ENCODE data around the gene LELP1. TPM values are rescaled to one million over a fixed set of nuclear protein-coding genes. Genes with fewer than 3 reads are reported as not detected.
"Not testable (repeated sequence)": the region's sequence is repeated elsewhere in the genome, so short reads cannot be mapped to it uniquely, and the experiment has no call there.

Gene LELP1
- total and polyA plus RNA-seq, 7 experiments from 2014 or later = not detected

GRCh38 chr1:153212201-153212600, 9.0 kb downstream of the LELP1 start:
- no peak for ATAC-seq
- ChIA-PET CTCF (no interaction called here), POLR2A (no interaction called here)
- Histone ChIP-seq H3K4me3 (ENCODE audit: low read length) (no peak overlapping the region), H3K27me3 (ENCODE audit: control insufficient read depth in 2 of 2, insufficient read depth in 2 of 2, low read length in 2 of 2) (no peaks in the 10 kb centered on the region), H3K36me3 (ENCODE audit: control insufficient read depth in 2 of 3, insufficient read depth in 3 of 3, low read length in 3 of 3) (no peaks in the 10 kb centered on the region), H3K9me3 (ENCODE audit: control insufficient read depth in 2 of 3, low read length in 3 of 3) (no peaks in the 10 kb centered on the region), H3K4me1 (ENCODE audit: control insufficient read depth in 2 of 2, insufficient read depth in 2 of 2, low read length in 2 of 2) (no peaks in the 10 kb centered on the region), H3K27ac (ENCODE audit: low read depth, low read length) (no peak overlapping the region)
- intact Hi-C loops (cut with micrococcal nuclease) = no loop called here
- peaks cover 0 to 5% (median 0%) of the 10 kb centered on the region in 11 donors for H3K9me3 Mint-ChIP-seq
- DNase-seq = no peak
- H3K27ac Mint-ChIP-seq = no peak overlapping the region
- H3K4me1 Mint-ChIP-seq = peaks cover 0 to 6% (median 5%) of the 10 kb centered on the region in 7 donors
- H3K27me3 Mint-ChIP-seq = peaks cover 9 to 50% (median 35%) of the 10 kb centered on the region in 5 donors
- H3K36me3 Mint-ChIP-seq = no peaks in the 10 kb centered on the region
- H3K4me3 Mint-ChIP-seq = no peak overlapping the region

- Histone ChIP-seq H3K27ac (ENCODE audit: low read depth, low read length) (no peak overlapping the region), H3K4me3 (ENCODE audit: low read length) (no peak overlapping the region), H3K27me3 (ENCODE audit: control insufficient read depth in 2 of 2, insufficient read depth in 2 of 2, low read length in 2 of 2) (no peaks in the 10 kb centered on the region), H3K9me3 (ENCODE audit: control insufficient read depth in 2 of 3, low read length in 3 of 3) (no peaks in the 10 kb centered on the region), H3K4me1 (ENCODE audit: control insufficient read depth in 2 of 2, insufficient read depth in 2 of 2, low read length in 2 of 2) (no peaks in the 10 kb centered on the region), H3K36me3 (ENCODE audit: control insufficient read depth in 2 of 3, insufficient read depth in 3 of 3, low read length in 3 of 3) (no peaks in the 10 kb centered on the region)
- Mint-ChIP-seq H3K36me3 (no peaks in the 10 kb centered on the region), H3K27me3 (peaks cover 14 to 48% (median 27%) of the 10 kb centered on the region in 5 donors), H3K4me3 (no peak overlapping the region), H3K9me3 (peaks cover 0 to 5% (median 0%) of the 10 kb centered on the region in 11 donors), H3K27ac (no peak overlapping the region), H3K4me1 (peaks cover 0 to 6% (median 5%) of the 10 kb centered on the region in 7 donors)
- DNase-seq (no peak), ATAC-seq (no peak)
- POLR2A ChIA-PET = no interaction called here
- CTCF ChIA-PET = no interaction called here
- intact Hi-C loops (cut with micrococcal nuclease) = no loop called here
Observed at GRCh38 chr1:153213519-153213918, 10.3 kb downstream of the LELP1 start.

GRCh38 chr1:153217212-153217611, 14.0 kb downstream of the LELP1 start, which contains the start of gene PRR9:
Gene PRR9 (plus strand): TSS chr1:153217584. CDS start chr1:153218145, 561 bp downstream.
- ATAC-seq (no peak), DNase-seq (no peak)
- Mint-ChIP-seq H3K4me1 (peaks cover 0 to 6% (median 5%) of the 10 kb centered on the region in 7 donors), H3K9me3 (peaks cover 0 to 2% (median 0%) of the 10 kb centered on the region in 11 donors), H3K27me3 (peaks cover 14 to 39% (median 23%) of the 10 kb centered on the region in 5 donors), H3K4me3 (no peak within 1 kb of the TSS), H3K36me3 (no peaks in the 10 kb centered on the region), H3K27ac (peak within 1 kb of the TSS in 1 of 9 donors; percentile 83)
- Histone ChIP-seq H3K27me3 (ENCODE audit: control insufficient read depth in 2 of 2, insufficient read depth in 2 of 2, low read length in 2 of 2) (no peaks in the 10 kb centered on the region), H3K4me3 (ENCODE audit: low read length) (no peak within 1 kb of the TSS), H3K36me3 (ENCODE audit: control insufficient read depth in 2 of 3, insufficient read depth in 3 of 3, low read length in 3 of 3) (no peaks in the 10 kb centered on the region), H3K9me3 (ENCODE audit: control insufficient read depth in 2 of 3, low read length in 3 of 3) (no peaks in the 10 kb centered on the region), H3K4me1 (ENCODE audit: control insufficient read depth in 2 of 2, insufficient read depth in 2 of 2, low read length in 2 of 2) (no peaks in the 10 kb centered on the region), H3K27ac (ENCODE audit: low read depth, low read length) (no peak within 1 kb of the TSS)
- ChIA-PET POLR2A (no interaction called here), CTCF (no interaction called here)
- intact Hi-C loops (cut with micrococcal nuclease) = no loop called here

DNA sequence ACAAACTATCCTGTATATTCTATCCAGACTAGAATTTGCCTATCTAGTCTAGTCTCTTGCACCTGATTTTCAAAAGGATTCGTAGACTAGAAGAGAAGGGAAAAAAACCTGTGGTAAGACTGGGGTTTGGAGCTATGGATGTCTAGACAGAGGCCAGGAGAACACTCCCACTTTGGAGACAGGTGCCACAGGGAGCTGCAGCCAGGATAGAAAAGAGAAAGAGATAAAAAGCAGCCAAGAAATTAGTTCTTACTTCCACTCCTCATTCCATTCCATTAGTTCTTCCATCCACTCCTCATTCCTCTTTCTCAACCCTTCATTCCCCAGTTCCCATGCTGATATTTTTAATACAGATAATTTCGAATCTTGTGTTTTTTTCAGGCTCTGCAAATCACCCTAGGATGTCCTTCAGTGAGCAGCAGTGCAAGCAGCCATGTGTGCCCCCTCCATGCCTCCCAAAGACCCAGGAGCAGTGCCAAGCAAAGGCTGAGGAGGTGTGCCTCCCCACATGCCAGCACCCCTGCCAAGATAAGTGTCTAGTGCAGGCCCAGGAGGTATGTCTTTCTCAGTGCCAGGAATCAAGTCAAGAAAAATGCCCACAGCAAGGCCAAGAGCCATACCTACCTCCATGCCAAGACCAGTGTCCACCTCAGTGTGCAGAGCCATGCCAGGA, 14.7 kb downstream of the LELP1 start:
- CTCF ChIA-PET = no interaction called here
- intact Hi-C loops (cut with micrococcal nuclease) = no loop called here

DNA sequence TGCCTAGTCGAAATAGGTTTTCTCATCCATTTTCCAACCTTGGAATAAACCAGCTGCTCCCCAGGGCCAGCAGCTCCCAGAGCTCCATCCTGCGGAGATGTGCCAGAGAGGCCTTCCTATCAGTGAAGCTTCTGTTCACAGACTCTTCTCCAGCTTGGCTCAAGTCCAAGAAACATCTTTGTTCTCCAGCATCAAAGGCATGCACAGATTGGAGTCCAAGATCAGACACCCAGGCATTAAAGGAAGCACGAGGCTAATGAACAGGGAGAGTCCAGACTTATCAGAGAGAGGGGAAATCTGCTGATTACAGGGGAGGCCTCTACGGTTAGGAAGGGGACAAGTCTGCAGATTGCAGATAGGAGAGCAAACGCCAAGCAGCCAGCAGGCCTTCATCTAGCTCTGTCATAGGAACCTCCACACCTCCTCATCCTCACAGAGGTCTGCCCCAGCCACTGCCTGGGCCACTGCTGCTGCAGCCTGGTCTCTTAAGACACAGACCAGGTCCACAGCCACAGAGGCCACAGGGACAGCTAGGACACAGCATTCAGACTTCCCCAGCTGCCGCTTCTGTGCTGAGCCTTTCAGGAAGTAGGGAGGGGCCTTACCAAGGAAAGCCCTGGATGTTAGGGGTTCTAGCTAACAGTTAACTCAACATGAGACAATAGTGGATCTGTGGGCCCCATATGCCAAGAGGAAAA, 17.5 kb downstream of the LELP1 start:
- H3K36me3 ChIP-seq (ENCODE audit: control insufficient read depth in 2 of 3, insufficient read depth in 3 of 3, low read length in 3 of 3) = no peaks in the 10 kb centered on the region
- no peak overlapping the region for H3K4me3 ChIP-seq (ENCODE audit: low read length)
- intact Hi-C loops (cut with micrococcal nuclease) = no loop called here
- peaks cover 0 to 4% of the 10 kb centered on the region in 2 donors for H3K27me3 ChIP-seq (ENCODE audit: control insufficient read depth in 2 of 2, insufficient read depth in 2 of 2, low read length in 2 of 2)
- ATAC-seq (no peak), DNase-seq (no peak)
- ChIA-PET POLR2A (no interaction called here), CTCF (interaction anchor here (1.4 to 1.7 kb wide), 2 partner anchors 10 kb away, joined by 3 to 8 read pairs; no protein-coding TSS in a partner anchor)
- Mint-ChIP-seq H3K27me3 (peaks cover 12 to 25% (median 17%) of the 10 kb centered on the region in 5 donors), H3K4me1 (peaks cover 0 to 10% (median 5%) of the 10 kb centered on the region in 7 donors), H3K36me3 (no peaks in the 10 kb centered on the region), H3K27ac (no peak overlapping the region), H3K9me3 (peaks cover 0 to 2% (median 0%) of the 10 kb centered on the region in 11 donors), H3K4me3 (no peak overlapping the region)
- H3K27ac ChIP-seq (ENCODE audit: low read depth, low read length) = no peak overlapping the region
- no peaks in the 10 kb centered on the region for H3K4me1 ChIP-seq (ENCODE audit: control insufficient read depth in 2 of 2, insufficient read depth in 2 of 2, low read length in 2 of 2)
- no peaks in the 10 kb centered on the region for H3K9me3 ChIP-seq (ENCODE audit: control insufficient read depth in 2 of 3, low read length in 3 of 3)

More for the DNA sequence above, 14.7 kb downstream of the LELP1 start:
- Histone ChIP-seq H3K4me1 (ENCODE audit: control insufficient read depth in 2 of 2, insufficient read depth in 2 of 2, low read length in 2 of 2) (no peaks in the 10 kb centered on the region), H3K36me3 (ENCODE audit: control insufficient read depth in 2 of 3, insufficient read depth in 3 of 3, low read length in 3 of 3) (no peaks in the 10 kb centered on the region), H3K27me3 (ENCODE audit: control insufficient read depth in 2 of 2, insufficient read depth in 2 of 2, low read length in 2 of 2) (no peaks in the 10 kb centered on the region), H3K27ac (ENCODE audit: low read depth, low read length) (no peak overlapping the region), H3K4me3 (ENCODE audit: low read length) (no peak overlapping the region), H3K9me3 (ENCODE audit: control insufficient read depth in 2 of 3, low read length in 3 of 3) (no peaks in the 10 kb centered on the region)
- Mint-ChIP-seq H3K27ac (peak overlapping the region in 1 of 9 donors; percentile 83), H3K27me3 (peaks cover 12 to 35% (median 18%) of the 10 kb centered on the region in 5 donors), H3K36me3 (no peaks in the 10 kb centered on the region), H3K9me3 (peaks cover 0 to 2% (median 0%) of the 10 kb centered on the region in 11 donors), H3K4me1 (peaks cover 0 to 7% (median 5%) of the 10 kb centered on the region in 7 donors), H3K4me3 (no peak overlapping the region)
- no peak for ATAC-seq
- POLR2A ChIA-PET = no interaction called here
- DNase-seq = no peak

GRCh38 chr1:153223040-153223891, 20.0 kb downstream of the LELP1 start:
- H3K9me3 Mint-ChIP-seq; H3K27me3 ChIP-seq (ENCODE audit: control insufficient read depth in 2 of 2, insufficient read depth in 2 of 2, low read length in 2 of 2); H3K4me1 ChIP-seq (ENCODE audit: control insufficient read depth in 2 of 2, insufficient read depth in 2 of 2, low read length in 2 of 2); H3K9me3 ChIP-seq (ENCODE audit: control insufficient read depth in 2 of 3, low read length in 3 of 3); H3K36me3 Mint-ChIP-seq; H3K4me1 Mint-ChIP-seq; CTCF ChIA-PET; H3K36me3 ChIP-seq (ENCODE audit: control insufficient read depth in 2 of 3, insufficient read depth in 3 of 3, low read length in 3 of 3); H3K4me3 ChIP-seq (ENCODE audit: low read length); H3K27ac ChIP-seq (ENCODE audit: low read depth, low read length); H3K4me3 Mint-ChIP-seq; POLR2A ChIA-PET: not testable (repeated sequence)
- peak overlapping the region in 1 of 9 donors; percentile 33 for H3K27ac Mint-ChIP-seq
- ATAC-seq (peak; percentile 67), DNase-seq (peak in 7 of 9 donors; percentile 16 to 43 (median 29))
- peaks cover 3 to 17% (median 11%) of the 10 kb centered on the region in 5 donors for H3K27me3 Mint-ChIP-seq
- intact Hi-C loops (cut with micrococcal nuclease) = loop anchor here (1.0 to 2.0 kb wide), 2 partner anchors 354 kb away; no protein-coding TSS in a partner anchor
